MM.1S (cell line): Measurements from ENCODE around the gene APOBEC3G.
"Not testable (repeated sequence)": the region's sequence is repeated elsewhere in the genome, so short reads cannot be mapped to it uniquely, and the experiment has no call there.

Experiments used
- DNase-seq: peaks from one replicate; pipeline ENCODE4 v3.0.0-alpha.2; 2015
- H2AFZ ChIP-seq: fragments of 300-600 bp; sonication (generic); 2 replicates; pipeline ENCODE4 v1.6.0; 2016; ENCODE audit warnings: antibody characterized with exemption, low read length
- H3F3A ChIP-seq: fragments of 300-600 bp; sonication (generic); 2 replicates; pipeline ENCODE4 v1.6.1; 2016; ENCODE audit warnings: mild to moderate bottlenecking, antibody characterized with exemption, low read length, moderate library complexity, mixed read lengths; ENCODE audit not compliant: insufficient read depth
- H3K27ac ChIP-seq: fragments of 300-600 bp; sonication (generic); 2 replicates; pipeline ENCODE4 v1.5.1; 2016; ENCODE audit warnings: mild to moderate bottlenecking, low read length
- H3K27me3 ChIP-seq: fragments of 300-600 bp; sonication (generic); replicated peaks from 2 replicates; pipeline ENCODE4 v1.6.0; 2016; ENCODE audit warnings: low read length; ENCODE audit not compliant: insufficient read depth
- H3K36me3 ChIP-seq: fragments of 300-600 bp; sonication (generic); replicated peaks from 2 replicates; pipeline ENCODE4 v1.6.1; 2016; ENCODE audit warnings: mild to moderate bottlenecking, low read length, mixed read lengths; ENCODE audit not compliant: insufficient read depth
- H3K4me1 ChIP-seq: fragments of 300-600 bp; sonication (generic); 2 replicates; pipeline ENCODE4 v1.6.1; 2016; ENCODE audit warnings: low read length, mixed read lengths
- H3K4me2 ChIP-seq: fragments of 300-600 bp; sonication (generic); 2 replicates; pipeline ENCODE4 v1.6.0; 2016; ENCODE audit warnings: low read depth, low read length
- H3K4me3 ChIP-seq: fragments of 300-600 bp; sonication (generic); 2 replicates; pipeline ENCODE4 v1.5.1; 2016; ENCODE audit warnings: low read length, mixed read lengths
- H3K79me2 ChIP-seq: fragments of 300-600 bp; sonication (generic); 2 replicates; pipeline ENCODE4 v1.6.1; 2016; ENCODE audit warnings: mixed run types, low read length, mixed read lengths
- H3K9ac ChIP-seq: fragments of 300-600 bp; sonication (generic); 2 replicates; pipeline ENCODE4 v1.6.1; 2016; ENCODE audit warnings: low read length, mixed read lengths
- H3K9me2 ChIP-seq: fragments of 300-600 bp; sonication (generic); replicated peaks from 2 replicates; pipeline ENCODE4 v1.6.1; 2016; ENCODE audit warnings: mild to moderate bottlenecking, low read length, mixed read lengths; ENCODE audit not compliant: insufficient read depth
- H3K9me3 ChIP-seq: fragments of 300-600 bp; sonication (generic); replicated peaks from 2 replicates; pipeline ENCODE4 v1.6.1; 2016; ENCODE audit warnings: mild to moderate bottlenecking, low read length, mixed read lengths; ENCODE audit not compliant: insufficient read depth
- H4K20me1 ChIP-seq: fragments of 300-600 bp; sonication (generic); 2 replicates; pipeline ENCODE4 v1.6.1; 2016; ENCODE audit warnings: mild to moderate bottlenecking, low read length, moderate library complexity, mixed read lengths; ENCODE audit not compliant: insufficient read depth
- EZH2 ChIP-seq: fragments of 300-600 bp; sonication (generic); optimal IDR thresholded peaks from 2 replicates; pipeline ENCODE3; 2017; ENCODE audit warnings: low read depth, mild to moderate bottlenecking, antibody characterized with exemption, low read length, mixed read lengths
- EZH2phosphoT487 ChIP-seq: fragments of 300-600 bp; sonication (generic); IDR thresholded peaks from 2 replicates; pipeline ENCODE4 v1.6.1; 2018; ENCODE audit warnings: antibody characterized with exemption, low read length
- TF ChIP-seq, protein P1 (sequence below): fragments of 300-600 bp; sonication (generic); IDR thresholded peaks from 2 replicates; pipeline ENCODE4 v1.5.1; 2016; ENCODE audit warnings: antibody characterized with exemption, low read length, mixed read lengths

Gene APOBEC3G

DNA sequence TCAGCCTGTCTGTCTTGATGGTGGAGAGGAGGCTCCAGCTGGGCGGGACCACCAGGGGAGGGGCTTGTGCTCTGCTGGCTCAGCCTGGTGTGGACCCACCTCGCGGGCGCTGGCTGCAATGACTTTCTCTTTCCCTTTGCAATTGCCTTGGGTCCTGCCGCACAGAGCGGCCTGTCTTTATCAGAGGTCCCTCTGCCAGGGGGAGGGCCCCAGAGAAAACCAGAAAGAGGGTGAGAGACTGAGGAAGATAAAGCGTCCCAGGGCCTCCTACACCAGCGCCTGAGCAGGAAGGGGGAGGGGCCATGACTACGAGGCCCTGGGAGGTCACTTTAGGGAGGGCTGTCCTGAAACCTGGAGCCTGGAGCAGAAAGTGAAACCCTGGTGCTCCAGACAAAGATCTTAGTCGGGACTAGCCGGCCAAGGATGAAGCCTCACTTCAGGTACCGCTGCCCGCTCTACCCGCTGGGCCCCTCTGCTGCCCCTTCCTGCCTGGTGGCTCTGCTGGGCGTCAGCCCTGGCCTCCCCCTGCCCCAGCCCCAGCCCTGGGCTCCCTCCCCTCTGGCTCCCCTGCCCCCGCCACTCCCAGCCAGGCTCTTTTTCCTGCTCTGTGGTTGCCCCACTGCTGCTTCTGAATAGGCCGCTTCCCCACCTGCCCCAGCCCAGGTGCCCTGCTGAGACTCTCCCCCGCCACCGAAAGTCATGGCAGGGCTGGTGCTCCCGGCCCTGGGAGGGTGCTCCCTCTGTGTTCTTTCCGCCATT is 36.4 kb upstream of the APOBEC3G start, which contains the start of gene APOBEC3F:
Gene APOBEC3F, plus strand, starts transcription at position 327 of the 759 bp plus-strand sequence. Its CDS starts 97 bp downstream, at position 424.
- Histone ChIP-seq H3K79me2 (peaks cover 20% of the 10 kb centered on the region), H3K27ac (peak within 1 kb of the TSS; percentile 83; the same call in 1 of the 2 replicates), H3K9ac (peak within 1 kb of the TSS; percentile 73), H3F3A (peaks cover 14% of the 10 kb centered on the region), H3K4me2 (peak within 1 kb of the TSS; percentile 91), H3K4me3 (peak within 1 kb of the TSS; percentile 90)
- H3K4me1 ChIP-seq, H3K36me3 ChIP-seq, H2AFZ ChIP-seq, H4K20me1 ChIP-seq, H3K27me3 ChIP-seq, H3K9me2 ChIP-seq, H3K9me3 ChIP-seq: not testable (repeated sequence)
- peak; percentile 60 for DNase-seq

DNA sequence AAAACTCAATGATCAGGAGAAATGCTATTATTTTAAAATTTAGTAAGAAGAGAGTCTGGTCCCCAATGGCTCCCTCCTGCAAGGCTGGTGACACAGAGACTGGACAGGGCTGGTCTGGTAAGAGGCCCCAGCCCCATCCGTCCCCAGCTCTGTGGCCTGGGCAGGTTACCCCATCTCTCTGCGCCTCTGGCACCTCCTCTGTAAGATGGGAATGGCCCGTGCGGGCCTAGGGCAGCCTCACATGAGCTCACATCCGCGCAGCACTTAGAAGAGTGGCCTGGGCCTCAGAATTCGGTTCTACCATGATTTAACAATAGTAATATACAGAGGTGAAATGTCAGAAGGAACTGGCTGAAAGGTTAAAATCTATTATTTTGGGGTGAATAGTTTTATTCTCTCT is 35.2 kb upstream of the APOBEC3G start:
- no peak overlapping the region for H3K27ac ChIP-seq
- no peak for TF ChIP-seq EZH2phosphoT487
- TF ChIP-seq, protein P1, sequence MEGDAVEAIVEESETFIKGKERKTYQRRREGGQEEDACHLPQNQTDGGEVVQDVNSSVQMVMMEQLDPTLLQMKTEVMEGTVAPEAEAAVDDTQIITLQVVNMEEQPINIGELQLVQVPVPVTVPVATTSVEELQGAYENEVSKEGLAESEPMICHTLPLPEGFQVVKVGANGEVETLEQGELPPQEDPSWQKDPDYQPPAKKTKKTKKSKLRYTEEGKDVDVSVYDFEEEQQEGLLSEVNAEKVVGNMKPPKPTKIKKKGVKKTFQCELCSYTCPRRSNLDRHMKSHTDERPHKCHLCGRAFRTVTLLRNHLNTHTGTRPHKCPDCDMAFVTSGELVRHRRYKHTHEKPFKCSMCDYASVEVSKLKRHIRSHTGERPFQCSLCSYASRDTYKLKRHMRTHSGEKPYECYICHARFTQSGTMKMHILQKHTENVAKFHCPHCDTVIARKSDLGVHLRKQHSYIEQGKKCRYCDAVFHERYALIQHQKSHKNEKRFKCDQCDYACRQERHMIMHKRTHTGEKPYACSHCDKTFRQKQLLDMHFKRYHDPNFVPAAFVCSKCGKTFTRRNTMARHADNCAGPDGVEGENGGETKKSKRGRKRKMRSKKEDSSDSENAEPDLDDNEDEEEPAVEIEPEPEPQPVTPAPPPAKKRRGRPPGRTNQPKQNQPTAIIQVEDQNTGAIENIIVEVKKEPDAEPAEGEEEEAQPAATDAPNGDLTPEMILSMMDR: no peak
- TF ChIP-seq EZH2: no peak
- H3F3A ChIP-seq: peaks cover 13% of the 10 kb centered on the region
- no peak overlapping the region for H2AFZ ChIP-seq
- peak overlapping the region; percentile 91; the same call in 1 of the 2 replicates for H3K4me2 ChIP-seq
- no peak for DNase-seq
- no peaks in the 10 kb centered on the region for H3K9me3 ChIP-seq
- H3K79me2 ChIP-seq: peaks cover 20% of the 10 kb centered on the region
- peaks cover 4% of the 10 kb centered on the region; the same call in 1 of the 2 replicates for H3K4me1 ChIP-seq
- no peaks in the 10 kb centered on the region for H3K27me3 ChIP-seq
- H3K36me3 ChIP-seq: no peaks in the 10 kb centered on the region
- H3K4me3 ChIP-seq: peak overlapping the region; percentile 90
- H4K20me1 ChIP-seq: no peaks in the 10 kb centered on the region
- peak overlapping the region; percentile 73; the same call in 1 of the 2 replicates for H3K9ac ChIP-seq
- no peaks in the 10 kb centered on the region for H3K9me2 ChIP-seq

DNA sequence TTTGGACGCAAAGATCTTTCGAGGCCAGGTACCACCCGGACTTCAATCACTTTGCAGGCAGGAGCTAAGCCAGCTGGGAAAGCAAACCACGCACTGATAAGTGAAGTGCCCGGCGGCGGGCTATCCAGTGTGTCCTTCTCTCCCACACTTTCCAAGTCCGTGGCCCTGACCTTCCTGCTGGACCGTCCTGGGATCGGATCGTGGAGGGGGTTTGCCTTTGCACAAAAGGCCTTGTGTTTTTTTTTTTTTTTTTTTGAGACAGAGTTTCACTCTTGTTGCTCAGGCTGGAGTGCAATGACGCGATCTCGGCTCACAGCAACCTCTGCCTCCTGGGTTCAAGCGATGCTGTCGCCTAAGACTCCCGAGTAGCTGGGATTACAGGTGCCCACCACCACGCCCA is 34.0 kb upstream of the APOBEC3G start:
- H4K20me1 ChIP-seq, H2AFZ ChIP-seq, DNase-seq, H3K27me3 ChIP-seq, H3K36me3 ChIP-seq, H3K4me2 ChIP-seq, H3K27ac ChIP-seq, H3K9me2 ChIP-seq, H3K4me3 ChIP-seq, H3K9ac ChIP-seq, H3K4me1 ChIP-seq, H3K9me3 ChIP-seq: not testable (repeated sequence)
- Histone ChIP-seq H3K79me2 (peaks cover 20% of the 10 kb centered on the region), H3F3A (peaks cover 11% of the 10 kb centered on the region)

DNA sequence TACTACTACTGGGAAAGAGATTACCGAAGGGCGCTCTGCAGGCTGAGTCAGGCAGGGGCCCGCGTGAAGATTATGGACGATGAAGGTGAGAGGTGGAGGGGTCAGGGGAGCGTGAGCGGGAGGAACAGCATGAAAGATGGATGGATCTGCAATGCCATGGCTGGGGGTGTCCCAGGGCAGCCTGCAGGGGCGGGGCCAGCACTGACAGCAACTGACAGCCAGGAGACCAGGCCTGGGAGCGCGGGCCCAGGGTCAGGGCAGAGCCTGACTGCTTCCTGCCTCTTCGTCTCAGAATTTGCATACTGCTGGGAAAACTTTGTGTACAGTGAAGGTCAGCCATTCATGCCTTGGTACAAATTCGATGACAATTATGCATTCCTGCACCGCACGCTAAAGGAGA is 31.9 kb upstream of the APOBEC3G start:
- H3K9ac ChIP-seq, H3K9me2 ChIP-seq, H3K4me3 ChIP-seq, DNase-seq, H3K36me3 ChIP-seq, H3K4me1 ChIP-seq, H4K20me1 ChIP-seq, H3K9me3 ChIP-seq, H3K27me3 ChIP-seq, H2AFZ ChIP-seq, H3K4me2 ChIP-seq, H3K27ac ChIP-seq: not testable (repeated sequence)
- H3K79me2 ChIP-seq: peaks cover 20% of the 10 kb centered on the region
- H3F3A ChIP-seq: peaks cover 11% of the 10 kb centered on the region

DNA sequence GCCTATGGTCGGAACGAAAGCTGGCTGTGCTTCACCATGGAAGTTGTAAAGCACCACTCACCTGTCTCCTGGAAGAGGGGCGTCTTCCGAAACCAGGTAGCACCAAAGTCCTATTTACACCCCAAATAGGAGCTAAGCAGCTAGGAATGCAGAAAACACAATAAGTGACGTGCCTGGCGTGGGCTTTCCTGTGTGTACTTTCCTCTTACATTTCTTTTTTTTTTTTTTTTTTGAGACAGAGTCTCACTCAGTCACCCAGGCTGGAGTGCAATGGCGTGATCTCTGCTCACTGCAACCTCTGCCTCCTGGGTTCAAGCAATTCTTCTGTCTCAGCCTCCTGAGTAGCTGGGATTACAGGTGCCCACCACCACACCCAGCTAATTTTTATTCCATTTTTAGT is 27.6 kb upstream of the APOBEC3G start:
- not testable (repeated sequence) for H3K9me2 ChIP-seq, H4K20me1 ChIP-seq, H3K9ac ChIP-seq, H3K27ac ChIP-seq, H3K79me2 ChIP-seq, H3K4me2 ChIP-seq, H3K9me3 ChIP-seq, DNase-seq, H3K4me3 ChIP-seq, H3K27me3 ChIP-seq, H2AFZ ChIP-seq, H3F3A ChIP-seq, H3K4me1 ChIP-seq, H3K36me3 ChIP-seq

DNA sequence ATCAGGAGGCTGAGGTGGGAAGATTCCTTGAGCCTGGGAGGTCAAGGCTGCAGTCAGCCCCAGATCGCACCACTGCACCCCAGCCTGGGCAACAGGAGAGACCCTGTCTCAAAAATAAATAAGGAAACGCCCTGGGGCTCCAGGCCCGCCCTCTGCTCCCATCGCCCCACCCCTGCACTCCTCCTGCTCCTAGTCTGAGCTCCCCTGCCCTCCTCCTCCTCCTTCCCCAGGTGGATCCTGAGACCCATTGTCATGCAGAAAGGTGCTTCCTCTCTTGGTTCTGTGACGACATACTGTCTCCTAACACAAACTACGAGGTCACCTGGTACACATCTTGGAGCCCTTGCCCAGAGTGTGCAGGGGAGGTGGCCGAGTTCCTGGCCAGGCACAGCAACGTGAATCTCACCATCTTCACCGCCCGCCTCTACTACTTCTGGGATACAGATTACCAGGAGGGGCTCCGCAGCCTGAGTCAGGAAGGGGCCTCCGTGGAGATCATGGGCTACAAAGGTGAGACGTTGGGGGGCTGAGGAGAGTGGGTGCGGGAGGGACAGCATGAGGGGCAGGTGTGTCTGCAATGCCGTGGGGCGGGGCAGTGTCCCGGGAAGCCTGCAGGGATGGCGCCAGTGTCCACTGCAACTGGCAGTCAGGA is 25.1 kb upstream of the APOBEC3G start:
- not testable (repeated sequence) for H3K9ac ChIP-seq, H3K4me2 ChIP-seq, H3K4me3 ChIP-seq

More for the DNA sequence above, 25.1 kb upstream of the APOBEC3G start:
- H3K9me3 ChIP-seq, H3K9me2 ChIP-seq, H3K79me2 ChIP-seq, DNase-seq, H4K20me1 ChIP-seq, H3F3A ChIP-seq, H3K27ac ChIP-seq, H2AFZ ChIP-seq, H3K36me3 ChIP-seq, H3K27me3 ChIP-seq, H3K4me1 ChIP-seq: not testable (repeated sequence)
